ENCODE measurements around the gene MYBPC1. TPM values are rescaled to one million over a fixed set of nuclear protein-coding genes. Genes with fewer than 3 reads are reported as not detected.
"Not testable (repeated sequence)": the region's sequence is repeated elsewhere in the genome, so short reads cannot be mapped to it uniquely, and the experiment has no call there.

The MYBPC1 gene
- total RNA-seq, 2 donors from 2014 or later: not detected

GRCh38 chr12:101706403-101706802, 111.6 kb downstream of the MYBPC1 start:
- no peak overlapping the region for H3K27ac Mint-ChIP-seq
- H3K4me1 Mint-ChIP-seq: no peaks in the 10 kb centered on the region
- peaks cover 5% of the 10 kb centered on the region for H3K27me3 Mint-ChIP-seq
- no peak overlapping the region for H3K4me3 Mint-ChIP-seq
- no peaks in the 10 kb centered on the region for H3K9me3 Mint-ChIP-seq
- no peak for ATAC-seq (replicated peaks)
- no peaks in the 10 kb centered on the region for H3K36me3 Mint-ChIP-seq (ENCODE audit: low read depth)

DNA sequence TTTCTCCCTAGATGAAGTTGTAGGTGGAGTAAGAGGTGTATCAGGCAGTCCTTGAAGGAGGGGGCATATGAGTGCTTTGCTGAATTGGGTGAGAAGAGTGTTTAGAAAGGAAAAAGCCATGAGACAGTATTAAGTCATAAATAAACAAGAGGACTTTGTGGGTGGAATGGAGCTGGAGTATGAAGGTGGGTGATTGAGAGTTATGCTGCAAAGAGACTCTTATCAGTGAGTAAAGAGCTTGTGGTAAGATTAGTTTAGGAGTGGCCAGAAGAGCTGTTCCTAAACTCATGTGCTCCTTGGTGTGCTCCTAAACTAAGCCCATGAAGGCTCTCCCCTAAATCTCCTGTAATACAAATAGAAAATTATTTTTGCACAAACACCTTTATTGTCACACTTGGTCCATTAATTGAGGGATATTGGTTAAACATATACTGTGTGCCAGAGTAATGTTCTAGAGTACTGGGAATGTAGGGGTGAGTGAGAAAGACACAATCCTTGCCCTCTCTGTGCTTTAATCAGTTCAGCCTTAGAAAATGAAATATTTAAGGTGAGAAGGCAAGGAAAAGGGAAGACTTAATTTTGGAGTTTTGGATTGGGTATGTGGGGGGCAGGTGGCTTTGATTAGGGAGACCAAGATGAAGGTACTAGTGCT, 112.5 kb downstream of the MYBPC1 start:
- H3K27me3 Mint-ChIP-seq: peaks cover 5% of the 10 kb centered on the region
- no peak overlapping the region for H3K4me3 Mint-ChIP-seq
- no peaks in the 10 kb centered on the region for H3K9me3 Mint-ChIP-seq
- no peaks in the 10 kb centered on the region for H3K4me1 Mint-ChIP-seq
- H3K27ac Mint-ChIP-seq: no peak overlapping the region
- no peak for ATAC-seq (replicated peaks)
- no peaks in the 10 kb centered on the region for H3K36me3 Mint-ChIP-seq (ENCODE audit: low read depth)

GRCh38 chr12:101710288-101710687, 115.5 kb downstream of the MYBPC1 start:
- ATAC-seq (replicated peaks): no peak
- Mint-ChIP-seq H3K4me3 (no peak overlapping the region), H3K9me3 (no peaks in the 10 kb centered on the region), H3K27ac (no peak overlapping the region), H3K4me1 (no peaks in the 10 kb centered on the region), H3K27me3 (peaks cover 7% of the 10 kb centered on the region), H3K36me3 (ENCODE audit: low read depth) (no peaks in the 10 kb centered on the region)

- ATAC-seq (replicated peaks): no peak
- Mint-ChIP-seq H3K27ac (no peak overlapping the region), H3K4me3 (no peak overlapping the region), H3K4me1 (no peaks in the 10 kb centered on the region), H3K36me3 (ENCODE audit: low read depth) (no peaks in the 10 kb centered on the region), H3K27me3 (peaks cover 8% of the 10 kb centered on the region), H3K9me3 (no peaks in the 10 kb centered on the region)
Measured at GRCh38 chr12:101713059-101713682, 118.4 kb downstream of the MYBPC1 start.

DNA sequence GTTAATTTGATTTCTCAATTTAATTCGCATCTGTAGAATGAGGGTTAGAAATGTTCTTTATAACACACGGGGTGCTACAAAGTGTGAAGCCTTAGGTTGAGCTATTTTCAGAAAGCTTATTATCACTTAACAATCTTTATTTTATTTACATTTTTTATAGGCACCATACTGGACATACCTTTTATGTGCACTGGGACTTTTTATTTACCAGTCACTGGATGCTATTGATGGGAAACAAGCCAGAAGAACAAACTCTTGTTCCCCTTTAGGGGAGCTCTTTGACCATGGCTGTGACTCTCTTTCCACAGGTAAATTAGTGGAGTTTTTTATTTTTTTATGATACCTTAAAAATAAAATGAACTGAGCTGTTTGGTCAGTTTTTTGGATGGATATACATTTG, 119.2 kb downstream of the MYBPC1 start:
- Mint-ChIP-seq H3K4me3 (no peak overlapping the region), H3K9me3 (no peaks in the 10 kb centered on the region), H3K36me3 (ENCODE audit: low read depth) (no peaks in the 10 kb centered on the region), H3K27me3 (peaks cover 8% of the 10 kb centered on the region), H3K4me1 (no peaks in the 10 kb centered on the region), H3K27ac (no peak overlapping the region)
- no peak for ATAC-seq (replicated peaks)

DNA sequence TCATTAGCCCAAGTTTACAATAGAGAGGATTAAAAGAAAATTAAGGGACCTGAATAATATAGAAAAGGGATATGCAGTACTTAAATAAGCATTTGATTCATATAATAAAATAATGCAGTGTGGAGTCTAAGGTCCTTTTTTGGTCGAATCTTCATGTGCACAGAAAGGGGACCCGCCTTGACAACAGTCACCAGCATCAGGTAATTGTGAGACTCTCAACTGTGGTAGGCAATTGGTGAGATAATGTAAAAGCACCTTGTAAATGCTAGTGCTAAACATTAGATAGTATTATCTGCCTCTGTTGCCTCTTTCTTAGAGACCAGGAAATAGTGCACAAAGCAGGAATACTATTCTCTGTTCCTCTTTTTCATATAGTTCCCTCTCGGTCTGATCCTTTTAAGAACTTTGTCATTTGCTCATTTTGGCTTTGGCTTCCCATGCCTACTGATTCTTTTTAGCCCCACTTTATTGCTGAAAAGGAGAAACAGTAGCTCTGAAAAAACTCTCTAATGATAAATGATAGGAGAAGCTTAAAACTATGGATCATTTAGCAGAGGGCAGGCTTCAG, 120.2 kb downstream of the MYBPC1 start:
- ATAC-seq (replicated peaks): no peak
- no peak overlapping the region for H3K4me3 Mint-ChIP-seq
- H3K36me3 Mint-ChIP-seq (ENCODE audit: low read depth): no peaks in the 10 kb centered on the region
- no peaks in the 10 kb centered on the region for H3K4me1 Mint-ChIP-seq
- H3K9me3 Mint-ChIP-seq: no peaks in the 10 kb centered on the region
- no peak overlapping the region for H3K27ac Mint-ChIP-seq
- peaks cover 8% of the 10 kb centered on the region for H3K27me3 Mint-ChIP-seq

GRCh38 chr12:101719566-101719965, 124.8 kb downstream of the MYBPC1 start:
- H3K36me3 Mint-ChIP-seq (ENCODE audit: low read depth): no peaks in the 10 kb centered on the region
- no peak overlapping the region for H3K4me3 Mint-ChIP-seq
- H3K9me3 Mint-ChIP-seq: no peaks in the 10 kb centered on the region
- no peaks in the 10 kb centered on the region for H3K4me1 Mint-ChIP-seq
- peaks cover 5% of the 10 kb centered on the region for H3K27me3 Mint-ChIP-seq
- ATAC-seq (replicated peaks): no peak
- H3K27ac Mint-ChIP-seq: no peak overlapping the region

DNA sequence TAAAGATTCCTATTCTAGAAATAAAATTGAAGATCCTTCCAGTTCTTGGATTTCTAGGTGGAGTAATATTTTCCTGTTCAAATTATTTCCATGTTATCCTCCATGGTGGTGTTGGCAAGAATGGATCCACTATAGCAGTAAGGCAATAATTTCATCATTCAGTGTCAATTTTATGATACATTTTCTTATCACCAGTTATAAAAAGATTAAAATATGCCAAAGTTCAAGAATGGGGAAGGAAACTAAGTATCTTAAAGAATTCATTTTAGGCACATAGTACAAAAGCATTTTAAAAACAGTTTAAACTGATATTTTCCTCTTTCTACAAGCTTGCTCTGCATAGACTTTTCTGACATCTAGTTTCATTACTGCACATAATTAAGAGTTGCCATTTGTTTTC, 125.3 kb downstream of the MYBPC1 start:
- H3K4me1 Mint-ChIP-seq: no peaks in the 10 kb centered on the region
- H3K9me3 Mint-ChIP-seq: no peaks in the 10 kb centered on the region
- H3K4me3 Mint-ChIP-seq: no peak overlapping the region
- H3K27ac Mint-ChIP-seq: no peak overlapping the region
- no peaks in the 10 kb centered on the region for H3K36me3 Mint-ChIP-seq (ENCODE audit: low read depth)
- H3K27me3 Mint-ChIP-seq: peaks cover 5% of the 10 kb centered on the region
- no peak for ATAC-seq (replicated peaks)

DNA sequence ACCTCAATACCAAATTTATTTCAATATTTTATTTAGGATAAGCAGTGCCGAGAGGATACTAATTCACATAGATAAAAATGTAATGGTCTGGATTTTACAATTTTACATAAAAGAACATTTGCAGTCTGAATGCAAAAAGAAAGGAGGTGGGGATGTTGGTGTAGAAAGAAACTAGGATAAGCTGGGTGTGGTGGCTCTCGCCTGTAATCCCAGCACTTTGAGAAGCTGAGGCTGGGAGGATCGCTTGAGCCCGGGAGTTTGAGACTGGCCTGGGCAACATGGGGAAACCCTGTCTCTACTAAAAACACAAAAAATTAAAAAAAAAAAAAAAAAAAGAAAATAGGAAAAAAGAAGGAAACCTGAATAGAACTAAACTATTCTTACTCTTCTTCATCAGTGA, 127.6 kb downstream of the MYBPC1 start:
- H3K27me3 Mint-ChIP-seq: peaks cover 5% of the 10 kb centered on the region
- H3K4me1 Mint-ChIP-seq: no peaks in the 10 kb centered on the region
- no peak for ATAC-seq (replicated peaks)
- no peaks in the 10 kb centered on the region for H3K36me3 Mint-ChIP-seq (ENCODE audit: low read depth)
- H3K4me3 Mint-ChIP-seq: no peak overlapping the region
- H3K27ac Mint-ChIP-seq: no peak overlapping the region
- no peaks in the 10 kb centered on the region for H3K9me3 Mint-ChIP-seq

- no peak overlapping the region for H3K27ac Mint-ChIP-seq
- H3K36me3 Mint-ChIP-seq (ENCODE audit: low read depth): no peaks in the 10 kb centered on the region
- H3K27me3 Mint-ChIP-seq: no peaks in the 10 kb centered on the region
- no peak overlapping the region for H3K4me3 Mint-ChIP-seq
- no peaks in the 10 kb centered on the region for H3K9me3 Mint-ChIP-seq
- ATAC-seq (replicated peaks): no peak
- H3K4me1 Mint-ChIP-seq: no peaks in the 10 kb centered on the region
Measured at GRCh38 chr12:101727098-101727497, 132.3 kb downstream of the MYBPC1 start.

DNA sequence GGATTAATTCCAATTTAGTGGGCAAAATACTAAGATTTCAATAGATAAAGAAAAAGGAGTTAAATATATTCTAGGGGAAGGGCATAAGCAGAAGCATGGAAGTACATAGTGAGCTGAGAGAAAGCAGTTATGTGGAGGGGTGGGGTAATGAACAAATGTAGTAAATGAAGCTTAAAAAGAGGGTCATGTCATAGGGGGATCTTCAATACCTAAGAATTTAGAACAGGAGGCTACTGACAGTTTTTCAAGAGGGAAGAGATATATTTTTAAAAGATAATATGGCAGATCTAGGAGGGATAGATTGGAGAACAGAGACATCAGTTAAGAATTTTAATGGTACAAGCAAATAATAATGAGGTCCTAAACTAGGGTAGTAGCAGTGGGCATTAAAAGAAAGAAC, 135.1 kb downstream of the MYBPC1 start:
- no peaks in the 10 kb centered on the region for H3K9me3 Mint-ChIP-seq
- no peaks in the 10 kb centered on the region for H3K4me1 Mint-ChIP-seq
- H3K27ac Mint-ChIP-seq: no peak overlapping the region
- no peak for ATAC-seq (replicated peaks)
- H3K4me3 Mint-ChIP-seq: no peak overlapping the region
- no peaks in the 10 kb centered on the region for H3K36me3 Mint-ChIP-seq (ENCODE audit: low read depth)
- no peaks in the 10 kb centered on the region for H3K27me3 Mint-ChIP-seq

DNA sequence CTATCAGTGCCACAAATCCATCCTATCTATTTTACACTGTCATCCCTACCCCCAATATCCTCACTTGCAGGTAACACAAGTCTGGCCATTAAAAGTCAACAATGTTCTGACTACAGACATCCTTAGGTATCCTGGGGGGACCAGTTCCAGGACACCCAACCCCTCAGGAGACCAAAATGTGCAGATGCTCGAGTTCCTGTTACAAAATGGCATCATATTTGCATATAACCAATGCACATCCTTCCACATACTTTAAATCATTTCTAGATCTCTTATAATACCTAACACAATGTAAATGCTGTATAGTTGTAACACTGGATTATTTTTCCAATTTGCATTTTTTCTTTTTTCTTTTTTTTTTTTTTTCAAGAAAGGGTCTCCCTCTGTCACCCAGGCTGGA, 137.5 kb downstream of the MYBPC1 start:
- H3K27ac Mint-ChIP-seq: no peak overlapping the region
- no peaks in the 10 kb centered on the region for H3K9me3 Mint-ChIP-seq
- no peak overlapping the region for H3K4me3 Mint-ChIP-seq
- H3K4me1 Mint-ChIP-seq: no peaks in the 10 kb centered on the region
- no peak for ATAC-seq (replicated peaks)
- H3K27me3 Mint-ChIP-seq: no peaks in the 10 kb centered on the region
- H3K36me3 Mint-ChIP-seq (ENCODE audit: low read depth): no peaks in the 10 kb centered on the region

- Mint-ChIP-seq H3K4me1 (no peaks in the 10 kb centered on the region), H3K27me3 (no peaks in the 10 kb centered on the region), H3K36me3 (ENCODE audit: low read depth) (no peaks in the 10 kb centered on the region), H3K4me3 (no peak overlapping the region), H3K9me3 (no peaks in the 10 kb centered on the region), H3K27ac (no peak overlapping the region)
- ATAC-seq (replicated peaks): no peak
Measured at GRCh38 chr12:101733166-101733565, 138.4 kb downstream of the MYBPC1 start.

DNA sequence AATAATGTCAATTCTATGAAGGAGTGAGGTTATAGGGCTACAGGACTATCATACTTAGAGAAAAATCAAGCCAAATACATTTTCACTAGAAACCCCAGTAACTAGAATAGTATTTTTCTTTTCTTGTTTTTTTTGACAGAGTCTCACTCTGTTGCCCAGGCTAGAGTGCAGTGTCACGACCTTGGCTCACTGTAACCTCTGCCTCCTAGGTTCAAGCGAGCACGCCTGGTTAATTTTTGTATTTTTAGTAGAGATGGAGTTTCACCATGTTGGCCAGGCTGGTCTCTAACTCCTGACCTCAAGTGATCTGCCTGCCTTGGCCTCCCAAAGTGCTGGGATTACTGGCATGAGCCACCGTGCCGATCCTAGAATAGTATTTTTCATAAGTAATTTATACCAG, 139.7 kb downstream of the MYBPC1 start:
- not testable (repeated sequence) for H3K4me1 Mint-ChIP-seq; H3K27ac Mint-ChIP-seq; ATAC-seq (replicated peaks); H3K9me3 Mint-ChIP-seq; H3K36me3 Mint-ChIP-seq (ENCODE audit: low read depth); H3K27me3 Mint-ChIP-seq; H3K4me3 Mint-ChIP-seq

Measured in activated T-helper 17 cell treated with anti-CD3 and anti-CD28 coated beads, Interleukin-2, amount 50 U/mL, for 72 hours (primary cell).